Ovary (tissue), 9 donors: ENCODE measurements around the gene TMEM164. TPM values are rescaled to one million over a fixed set of nuclear protein-coding genes. Genes with fewer than 3 reads are reported as not detected.

Experiments used
- DNase-seq, 5 donors: peaks; one replicate each; pipeline ENCODE4 v3.0.0-alpha.2; 2019 to 2020
- H3K27ac ChIP-seq, 2 donors: fragments of 200-600 bp; one replicate each; pipeline versions ENCODE4 v1.5.1 to v1.8.0; 2019 to 2022
- H3K27me3 ChIP-seq: fragments of 200-600 bp; one replicate; pipeline ENCODE4 v1.8.0; 2022
- H3K36me3 ChIP-seq: fragments of 200-600 bp; sonication (generic); one replicate; pipeline ENCODE4 v1.5.1; 2019
- H3K4me1 ChIP-seq: one replicate; pipeline ENCODE4 v1.8.1; 2013; ENCODE audit warnings: mild to moderate bottlenecking, moderate library complexity; ENCODE audit not compliant: insufficient read depth
- H3K4me3 ChIP-seq: fragments of 200-600 bp; sonication (generic); one replicate; pipeline ENCODE4 v1.5.1; 2017
- H3K9me3 ChIP-seq, 2 donors: fragments of 200-600 bp in 1 of 2; sonication (generic) in 1 of 2; one replicate each; pipeline versions ENCODE4 v1.5.1 to v1.8.1; 2013 to 2019; ENCODE audit warnings: mild to moderate bottlenecking in 1 of 2, moderate library complexity in 1 of 2
- EP300 ChIP-seq: sonication (generic); formaldehyde crosslinking; IDR thresholded peaks from one replicate; pipeline ENCODE4 v1.6.1; 2017; ENCODE audit warnings: antibody characterized with exemption
- POLR2A ChIP-seq: fragments of 450-650 bp; IDR thresholded peaks from one replicate; pipeline ENCODE4 v1.6.1; 2017; ENCODE audit warnings: antibody characterized with exemption, mild to moderate bottlenecking, moderate library complexity
- WGBS, 3 donors: extraction: QIAGEN DNeasy Blood & Tissue Kit in 1 of 3; methylation state at CpG; one replicate each; pipeline versions ENCODE4 v1.1.5 to v1.1.7; 2013 to 2017; 5-methylcytosine and 5-hydroxymethylcytosine counted together
- intact Hi-C, 4 donors: fragments of 100-400 bp; cut with DNase I; formaldehyde crosslinking; loops; one replicate each; pipeline versions ENCODE4 v1.11.0 to v1.15.1; 2022 to 2023
- polyA plus RNA-seq, 2 donors: library from polyadenylated mRNA; stranded (reverse); fragments of 200-250 nt in 1 of 2; fragments of 350-450 nt in 1 of 2; fragmentation: Illumina TruSeq in 1 of 2; extraction: RNeasy Lipid Tissue Mini Kit (QIAGEN cat#74804) in 1 of 2; gene quantifications; one replicate each; pipeline ENCODE4 v1.2.3, GENCODE V29; 2013 to 2014
- total RNA-seq, 7 donors: library from RNA; depleted of rRNA in 2 of 7; stranded (reverse); fragments of >200 nt in 2 of 7; fragmentation: NEBNext Ultra II Directional in 3 of 7; extraction: Animal tissue kit (Norgen Biotek cat#: 25700) in 3 of 7; gene quantifications; one replicate each; pipeline versions ENCODE4 v1.1.0 to v1.2.4, GENCODE V29; 2016 to 2023
- TF ChIP-seq, protein P1 (sequence below), 3 donors: fragments of 450-650 bp in 2 of 3; fragments of 200-600 bp in 1 of 3; IDR thresholded peaks; one replicate each; pipeline versions ENCODE4 v1.5.1 to v1.8.0; 2016 to 2022; ENCODE audit warnings: antibody characterized with exemption in 3 of 3, mild to moderate bottlenecking in 1 of 3
- donor health status: DM: no; HTN: no; CAD: no; lungs with moderate emphysema.
- donor health status: DM: no; HTN: no; CAD: no.
- donor health status: Bipolar disorder and iron deficiency.
- donor health status: DM: yes; HTN: yes; CAD: no.
- donor health status: DM: no; HTN: no; CAD: no.
- donor health status: DM: yes; HTN: yes; CAD: no.

TMEM164 gene
- total and polyA plus RNA-seq, 9 donors = 17.5 to 59.4 (median 32.4) TPM

DNA sequence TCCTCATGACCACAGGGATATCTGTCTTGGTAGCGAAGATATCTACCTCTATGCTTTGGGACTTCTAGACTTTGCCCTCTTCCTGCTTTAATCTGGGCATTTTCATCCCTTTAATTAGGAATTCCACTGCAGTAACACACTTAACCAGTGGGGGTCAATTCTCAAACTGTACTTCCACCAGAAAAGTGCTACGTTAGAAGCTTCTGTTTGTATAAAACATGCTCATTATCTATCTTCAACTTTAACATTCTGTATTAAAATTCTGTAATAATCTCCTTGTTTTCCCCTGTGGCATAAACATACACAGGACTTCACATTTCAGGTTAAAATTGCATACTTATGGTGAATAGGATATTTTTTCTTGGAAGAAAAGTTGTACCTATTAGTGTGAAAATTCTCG lies 209.4 kb downstream of the TMEM164 start:
- Histone ChIP-seq H3K27me3 (no peaks in the 10 kb centered on the region), H3K4me1 (peaks cover 3% of the 10 kb centered on the region), H3K4me3 (no peak overlapping the region), H3K9me3 (no peaks in the 10 kb centered on the region), H3K27ac (no peak overlapping the region), H3K36me3 (no peaks in the 10 kb centered on the region)
- 57 to 73% (median 70%) methylated on average over 3 of the region's 3 CpGs for WGBS, 3 donors
- TF ChIP-seq POLR2A (no peak), EP300 (no peak)
- TF ChIP-seq, protein P1, sequence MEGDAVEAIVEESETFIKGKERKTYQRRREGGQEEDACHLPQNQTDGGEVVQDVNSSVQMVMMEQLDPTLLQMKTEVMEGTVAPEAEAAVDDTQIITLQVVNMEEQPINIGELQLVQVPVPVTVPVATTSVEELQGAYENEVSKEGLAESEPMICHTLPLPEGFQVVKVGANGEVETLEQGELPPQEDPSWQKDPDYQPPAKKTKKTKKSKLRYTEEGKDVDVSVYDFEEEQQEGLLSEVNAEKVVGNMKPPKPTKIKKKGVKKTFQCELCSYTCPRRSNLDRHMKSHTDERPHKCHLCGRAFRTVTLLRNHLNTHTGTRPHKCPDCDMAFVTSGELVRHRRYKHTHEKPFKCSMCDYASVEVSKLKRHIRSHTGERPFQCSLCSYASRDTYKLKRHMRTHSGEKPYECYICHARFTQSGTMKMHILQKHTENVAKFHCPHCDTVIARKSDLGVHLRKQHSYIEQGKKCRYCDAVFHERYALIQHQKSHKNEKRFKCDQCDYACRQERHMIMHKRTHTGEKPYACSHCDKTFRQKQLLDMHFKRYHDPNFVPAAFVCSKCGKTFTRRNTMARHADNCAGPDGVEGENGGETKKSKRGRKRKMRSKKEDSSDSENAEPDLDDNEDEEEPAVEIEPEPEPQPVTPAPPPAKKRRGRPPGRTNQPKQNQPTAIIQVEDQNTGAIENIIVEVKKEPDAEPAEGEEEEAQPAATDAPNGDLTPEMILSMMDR (IDR thresholded peaks at IDR 0.05) = no peak
- intact Hi-C loops = no loop called here
- no peak for DNase-seq

DNA sequence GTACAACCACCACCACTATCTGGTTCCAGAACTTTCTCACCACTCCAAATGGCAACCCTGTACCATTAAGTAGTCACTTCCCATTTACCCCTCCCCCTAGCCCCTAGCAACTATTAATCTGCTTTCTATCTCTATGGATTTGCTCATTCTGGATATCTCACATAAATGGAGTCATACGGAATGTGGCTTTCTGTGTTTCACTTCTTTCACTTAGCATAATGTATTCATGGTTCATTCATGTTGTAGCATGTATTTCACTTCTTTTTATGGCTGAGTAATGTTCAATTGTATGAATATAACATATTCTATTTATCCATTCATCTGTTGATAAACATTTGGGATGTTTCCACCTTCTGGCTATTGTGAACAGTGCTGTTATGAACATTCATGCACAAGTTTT lies 210.3 kb downstream of the TMEM164 start:
- no peak overlapping the region for H3K4me3 ChIP-seq
- intact Hi-C loops = no loop called here
- no peak for DNase-seq
- H3K27me3 ChIP-seq = no peaks in the 10 kb centered on the region
- H3K36me3 ChIP-seq = no peaks in the 10 kb centered on the region
- H3K4me1 ChIP-seq = peaks cover 3% of the 10 kb centered on the region
- 74 to 83% (median 79%) methylated on average over 1 of the region's 1 CpG for WGBS, 3 donors
- TF ChIP-seq, protein P1 (IDR thresholded peaks at IDR 0.05) = no peak
- TF ChIP-seq EP300 (no peak), POLR2A (no peak)
- H3K27ac ChIP-seq = no peak overlapping the region
- no peaks in the 10 kb centered on the region for H3K9me3 ChIP-seq

DNA sequence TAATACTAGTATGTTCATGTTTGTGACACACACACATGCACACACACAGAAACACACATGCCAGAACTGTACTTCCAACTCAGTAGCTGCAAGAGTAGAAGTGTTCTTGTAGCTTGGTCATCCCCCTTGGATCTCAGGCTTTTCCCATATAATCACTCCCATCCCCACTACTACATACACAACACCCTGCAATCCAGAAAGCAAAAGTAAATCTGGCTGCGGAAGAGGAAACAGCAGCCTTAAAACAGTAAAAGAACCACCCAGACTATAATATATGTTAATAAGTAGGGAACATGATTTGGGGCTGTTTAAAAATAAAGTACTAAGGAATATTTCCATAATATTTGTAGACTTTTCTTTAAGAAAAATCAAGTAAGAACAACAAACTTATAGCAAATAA lies 211.8 kb downstream of the TMEM164 start:
- WGBS, 3 donors = 81 to 94% (median 84%) methylated on average over 1 of the region's 1 CpG
- Histone ChIP-seq H3K27ac (no peak overlapping the region), H3K27me3 (no peaks in the 10 kb centered on the region), H3K9me3 (no peaks in the 10 kb centered on the region), H3K4me1 (peaks cover 3% of the 10 kb centered on the region), H3K4me3 (no peak overlapping the region), H3K36me3 (no peaks in the 10 kb centered on the region)
- TF ChIP-seq, protein P1 (IDR thresholded peaks at IDR 0.05) = no peak
- no peak for TF ChIP-seq EP300
- no peak for TF ChIP-seq POLR2A
- no peak for DNase-seq
- intact Hi-C loops = no loop called here

DNA sequence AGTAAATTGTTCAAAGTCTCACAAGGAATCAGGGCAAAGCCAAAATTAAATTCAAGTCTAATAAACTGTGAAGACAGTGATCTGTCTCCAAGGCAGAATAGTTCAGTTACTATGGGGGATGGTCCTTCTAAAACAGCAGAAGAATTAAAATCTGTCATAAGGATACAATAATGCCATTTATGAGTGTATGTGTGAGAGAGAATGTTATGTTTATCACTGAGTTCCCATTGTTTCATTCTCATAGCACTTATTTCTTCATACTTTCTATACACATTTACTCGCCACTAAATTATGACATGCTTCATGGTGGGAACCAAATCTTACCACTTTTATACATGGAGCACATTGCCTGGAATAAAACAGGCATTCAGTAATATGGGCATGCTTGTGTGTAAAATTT lies 212.5 kb downstream of the TMEM164 start:
- WGBS, 3 donors = 68 to 76% (median 68%) methylated on average over 1 of the region's 1 CpG
- no peak overlapping the region for H3K27ac ChIP-seq
- no peaks in the 10 kb centered on the region for H3K36me3 ChIP-seq
- no peak overlapping the region for H3K4me3 ChIP-seq
- H3K9me3 ChIP-seq = no peaks in the 10 kb centered on the region
- DNase-seq = no peak
- intact Hi-C loops = no loop called here
- TF ChIP-seq, protein P1 (IDR thresholded peaks at IDR 0.05) = no peak
- TF ChIP-seq EP300 (no peak), POLR2A (no peak)
- H3K4me1 ChIP-seq = peaks cover 3% of the 10 kb centered on the region
- no peaks in the 10 kb centered on the region for H3K27me3 ChIP-seq

DNA sequence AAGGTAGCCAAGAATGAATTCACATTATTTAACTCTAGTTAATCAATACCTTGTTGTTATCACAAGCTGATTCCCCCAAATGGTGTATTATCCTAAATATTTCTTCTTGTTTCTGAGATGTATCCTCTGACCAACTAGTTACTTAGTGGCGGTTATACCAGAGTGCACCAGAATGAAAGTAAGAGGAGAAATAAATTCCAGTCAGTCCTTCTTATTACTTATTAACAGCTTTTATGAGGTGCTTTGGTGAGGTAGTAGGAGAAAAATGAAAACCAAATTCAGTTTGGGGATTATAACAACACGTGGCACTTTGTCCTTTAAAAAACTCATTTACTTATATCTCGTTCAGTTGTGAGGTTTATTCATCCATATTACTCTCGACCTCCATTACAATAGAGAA lies 213.1 kb downstream of the TMEM164 start:
- Histone ChIP-seq H3K4me3 (no peak overlapping the region), H3K36me3 (no peaks in the 10 kb centered on the region), H3K27me3 (no peaks in the 10 kb centered on the region), H3K4me1 (no peaks in the 10 kb centered on the region), H3K27ac (no peak overlapping the region), H3K9me3 (no peaks in the 10 kb centered on the region)
- TF ChIP-seq POLR2A = no peak
- TF ChIP-seq, protein P1 (IDR thresholded peaks at IDR 0.05) = no peak
- TF ChIP-seq EP300 = no peak
- WGBS, 3 donors = 68 to 79% (median 68%) methylated on average over 4 of the region's 4 CpGs
- intact Hi-C loops = no loop called here
- no peak for DNase-seq
